HG02759 (cell line): Measurements from ENCODE around the gene RBFOX1.
"Not testable (repeated sequence)": the region's sequence is repeated elsewhere in the genome, so short reads cannot be mapped to it uniquely, and the experiment has no call there.

Experiments used
- ATAC-seq: cut with Tn5 transposase; IDR thresholded peaks from one replicate; pipeline ENCODE4 v1.9.1; 2021; ENCODE audit warnings: mild to moderate bottlenecking, moderate library complexity; ENCODE audit not compliant: unreplicated experiment

RBFOX1 gene

GRCh38 chr16:7452090-7452489 lies 119.4 kb downstream of the RBFOX1 start:
- no peak for ATAC-seq

- no peak for ATAC-seq
Observed at GRCh38 chr16:7456211-7456610, 123.6 kb downstream of the RBFOX1 start.

GRCh38 chr16:7458144-7458543 lies 125.5 kb downstream of the RBFOX1 start:
- no peak for ATAC-seq

- no peak for ATAC-seq
Observed at GRCh38 chr16:7470344-7470743, 137.7 kb downstream of the RBFOX1 start.

GRCh38 chr16:7471268-7471667 lies 138.6 kb downstream of the RBFOX1 start:
- ATAC-seq = no peak

- no peak for ATAC-seq
Observed at GRCh38 chr16:7482032-7482431, 149.4 kb downstream of the RBFOX1 start.

- no peak for ATAC-seq
Observed at GRCh38 chr16:7482596-7483290, 150.1 kb downstream of the RBFOX1 start.

- ATAC-seq = no peak
Observed at GRCh38 chr16:7487574-7488323, 155.1 kb downstream of the RBFOX1 start.

GRCh38 chr16:7492122-7492521 lies 159.5 kb downstream of the RBFOX1 start:
- ATAC-seq = no peak

- ATAC-seq = no peak
Observed at GRCh38 chr16:7493133-7493532, 160.5 kb downstream of the RBFOX1 start.

GRCh38 chr16:7497691-7498090 lies 165.0 kb downstream of the RBFOX1 start:
- ATAC-seq = no peak

GRCh38 chr16:7501868-7502267 lies 169.2 kb downstream of the RBFOX1 start:
- ATAC-seq = no peak

GRCh38 chr16:7502591-7503157 lies 170.0 kb downstream of the RBFOX1 start:
- ATAC-seq = not testable (repeated sequence)

GRCh38 chr16:7503666-7504065 lies 171.0 kb downstream of the RBFOX1 start:
- ATAC-seq = no peak

- no peak for ATAC-seq
Observed at GRCh38 chr16:7504844-7505243, 172.2 kb downstream of the RBFOX1 start.

GRCh38 chr16:7505495-7505894 lies 172.8 kb downstream of the RBFOX1 start:
- ATAC-seq = no peak

GRCh38 chr16:7506363-7506762 lies 173.7 kb downstream of the RBFOX1 start:
- no peak for ATAC-seq

- no peak for ATAC-seq
Observed at GRCh38 chr16:7508656-7509055, 176.0 kb downstream of the RBFOX1 start.

- no peak for ATAC-seq
Observed at GRCh38 chr16:7509963-7510601, 177.4 kb downstream of the RBFOX1 start.

GRCh38 chr16:7511549-7512260 lies 179.1 kb downstream of the RBFOX1 start:
- ATAC-seq = no peak

- no peak for ATAC-seq
Observed at GRCh38 chr16:7512503-7512902, 179.9 kb downstream of the RBFOX1 start.
